K562 (cell line): ENCODE measurements around the gene NUMB. TPM values are rescaled to one million over a fixed set of nuclear protein-coding genes. Genes with fewer than 3 reads are reported as not detected.
A peak's percentile ranks its signal among the peaks of the same experiment; 100 is the strongest.

Experiments
- BACH1 ChIP-seq: fragments of 200-800 bp; sonication (Bioruptor generic); IDR thresholded peaks from 2 replicates; pipeline ENCODE4 v1.6.1; 2016; ENCODE audit warnings: missing genetic modification characterization, missing compliant biosample characterization
- CHD4 ChIP-seq: fragments of 200-600 bp; sonication (generic); IDR thresholded peaks from 3 replicates; pipeline ENCODE4 v1.6.1; 2012; ENCODE audit warnings: low read depth, mild to moderate bottlenecking, mixed read lengths, low read length, inconsistent platforms; ENCODE audit not compliant: insufficient read depth, insufficient replicate concordance, poor library complexity, severe bottlenecking
- ELF2 ChIP-seq: fragments of 250-450 bp; sonication (Bioruptor Pico); IDR thresholded peaks from 2 replicates; pipeline ENCODE4 v1.5.0; 2021; ENCODE audit warnings: mild to moderate bottlenecking
- ETV1 ChIP-seq: fragments of 450-650 bp; conservative IDR thresholded peaks from 2 replicates; pipeline ENCODE4 v1.6.1; 2016; ENCODE audit warnings: missing genetic modification characterization, control low read depth, low read depth, missing compliant biosample characterization
- FOXO4 ChIP-seq: fragments of 450-650 bp; formaldehyde crosslinking; IDR thresholded peaks from 2 replicates; pipeline ENCODE4 v1.4.0; 2020; ENCODE audit warnings: mild to moderate bottlenecking, moderate library complexity
- HNRNPK ChIP-seq: fragments of 200-400 bp; formaldehyde crosslinking; IDR thresholded peaks from one replicate; pipeline ENCODE4 v1.6.1; 2018; ENCODE audit warnings: mild to moderate bottlenecking, low read depth, low read length; ENCODE audit not compliant: poor library complexity, severe bottlenecking
- KAT2B ChIP-seq: IDR thresholded peaks from one replicate; pipeline ENCODE4 v1.6.1; 2012; ENCODE audit warnings: low read depth, mild to moderate bottlenecking, control low read depth, inconsistent platforms, low read length, moderate library complexity
- NFIC ChIP-seq: fragments of 450-650 bp; IDR thresholded peaks from 2 replicates; pipeline ENCODE4 v1.6.1; 2017; ENCODE audit warnings: mild to moderate bottlenecking, inconsistent platforms
- POLR2A ChIP-seq: fragments of 450-650 bp; conservative IDR thresholded peaks from 2 replicates; pipeline ENCODE4 v1.6.1; 2016
- RAD51 ChIP-seq: fragments of 450-650 bp; IDR thresholded peaks from 2 replicates; pipeline ENCODE4 v1.7.1; 2016; ENCODE audit warnings: low read depth, mild to moderate bottlenecking, borderline replicate concordance
- SMAD1 ChIP-seq: fragments of 150-350 bp; IDR thresholded peaks from 2 replicates; pipeline ENCODE4 v1.6.1; 2014; ENCODE audit warnings: low read length, low read depth; ENCODE audit not compliant: partially characterized antibody
- SMARCA4 ChIP-seq: fragments of 450-650 bp; IDR thresholded peaks from 2 replicates; pipeline ENCODE4 v1.6.1; 2016
- SRSF9 ChIP-seq: fragments of 200-400 bp; formaldehyde crosslinking; IDR thresholded peaks from 2 replicates; pipeline ENCODE4 v1.6.1; 2017; ENCODE audit warnings: low read depth, low read length, borderline replicate concordance
- TAF1 ChIP-seq: IDR thresholded peaks from 2 replicates; pipeline ENCODE4 v1.6.1; 2011; ENCODE audit warnings: mild to moderate bottlenecking, low read length, moderate library complexity; ENCODE audit not compliant: insufficient read depth, control insufficient read depth, severe bottlenecking; ENCODE audit errors: extremely low read depth
- TBP ChIP-seq: optimal IDR thresholded peaks from 2 replicates; pipeline ENCODE3; 2011; ENCODE audit warnings: low read depth, low read length, improper control_type of control experiment
- TCF7L2 ChIP-seq: fragments of 150-350 bp; IDR thresholded peaks from 2 replicates; pipeline ENCODE4 v1.6.1; 2016; ENCODE audit warnings: low read depth, mild to moderate bottlenecking, low read length, moderate library complexity
- TEAD2 ChIP-seq: fragments of 450-650 bp; IDR thresholded peaks from 2 replicates; pipeline ENCODE4 v1.6.1; 2016; ENCODE audit warnings: missing genetic modification characterization, control low read depth, missing compliant biosample characterization
- TFAM ChIP-seq: fragments of 250-450 bp; sonication (Bioruptor Pico); conservative IDR thresholded peaks from 2 replicates; pipeline ENCODE4 v1.5.0; 2021; ENCODE audit warnings: mild to moderate bottlenecking, moderate library complexity
- TOE1 ChIP-seq, 2 experiments: fragments of 450-650 bp in 1 of 2; sonication (generic) in 1 of 2; formaldehyde crosslinking in 1 of 2; IDR thresholded peaks; 2 replicates each; pipeline versions ENCODE4 v1.7.1 to v1.8.0; 2016 to 2022; ENCODE audit warnings: borderline replicate concordance in 2 of 2, mild to moderate bottlenecking in 2 of 2, antibody characterized with exemption in 1 of 2, inconsistent platforms in 1 of 2, low read depth in 1 of 2, missing genetic modification reagents in 1 of 2, moderate library complexity in 1 of 2
- TRIM24 ChIP-seq, 2 experiments: fragments of 450-650 bp; IDR thresholded peaks; 2 replicates each; pipeline ENCODE4 v1.6.1; 2016
- VEZF1 ChIP-seq: fragments of 200-800 bp; sonication (Bioruptor generic); IDR thresholded peaks from 2 replicates; pipeline ENCODE4 v1.6.1; 2017; ENCODE audit warnings: missing genetic modification characterization, missing compliant biosample characterization
- ZBTB7A ChIP-seq: IDR thresholded peaks from 2 replicates; pipeline ENCODE4 v1.6.1; 2011; ENCODE audit warnings: low read depth, mild to moderate bottlenecking, low read length, moderate library complexity, borderline replicate concordance; ENCODE audit not compliant: control insufficient read depth
- ZNF232 ChIP-seq: sonication (generic); formaldehyde crosslinking; IDR thresholded peaks from 2 replicates; pipeline ENCODE4 v1.8.0; 2022; ENCODE audit warnings: mild to moderate bottlenecking, missing genetic modification reagents
- ZSCAN29 ChIP-seq: fragments of 450-650 bp; IDR thresholded peaks from 2 replicates; pipeline ENCODE4 v1.6.1; 2017
- polyA plus RNA-seq, 8 experiments: library from polyadenylated mRNA; depleted of rRNA in 4 of 8; stranded (reverse) in 5 of 8; unstranded in 3 of 8; fragments of >200 nt; fragmentation: Nextera tagmentation in 2 of 8; fragmentation: Illumina TruSeq in 1 of 8; extraction: Ambion mirVana in 2 of 8; extraction: Trizol in 1 of 8; gene quantifications; 2 replicates each; pipeline versions ENCODE4 v1.2.1 to v1.2.3, GENCODE V29; 2011 to 2014; ENCODE audit warnings: inconsistent platforms in 1 of 8, missing spikeins in 1 of 8
- total RNA-seq, 7 experiments: library from RNA; depleted of rRNA in 6 of 7; stranded (reverse); fragments of >200 nt in 6 of 7; fragmentation: Illumina TruSeq in 2 of 7; extraction: Trizol in 2 of 7; gene quantifications; 2 replicates each; pipeline versions ENCODE4 v1.2.1 to v1.2.3, GENCODE V29; 2011 to 2021; ENCODE audit warnings: low replicate concordance in 1 of 7
- TF ChIP-seq, protein P1 (sequence below): fragments of 450-650 bp; IDR thresholded peaks from 2 replicates; pipeline ENCODE4 v1.6.1; 2016; ENCODE audit warnings: missing biosample characterization, missing genetic modification characterization

NUMB gene
- total and polyA plus RNA-seq, 9 of the 15 experiments (the other 6 are each of a cell fraction or from before 2014, with no cell fraction given), result 13.5 to 54.0 (median 32.3) TPM

DNA sequence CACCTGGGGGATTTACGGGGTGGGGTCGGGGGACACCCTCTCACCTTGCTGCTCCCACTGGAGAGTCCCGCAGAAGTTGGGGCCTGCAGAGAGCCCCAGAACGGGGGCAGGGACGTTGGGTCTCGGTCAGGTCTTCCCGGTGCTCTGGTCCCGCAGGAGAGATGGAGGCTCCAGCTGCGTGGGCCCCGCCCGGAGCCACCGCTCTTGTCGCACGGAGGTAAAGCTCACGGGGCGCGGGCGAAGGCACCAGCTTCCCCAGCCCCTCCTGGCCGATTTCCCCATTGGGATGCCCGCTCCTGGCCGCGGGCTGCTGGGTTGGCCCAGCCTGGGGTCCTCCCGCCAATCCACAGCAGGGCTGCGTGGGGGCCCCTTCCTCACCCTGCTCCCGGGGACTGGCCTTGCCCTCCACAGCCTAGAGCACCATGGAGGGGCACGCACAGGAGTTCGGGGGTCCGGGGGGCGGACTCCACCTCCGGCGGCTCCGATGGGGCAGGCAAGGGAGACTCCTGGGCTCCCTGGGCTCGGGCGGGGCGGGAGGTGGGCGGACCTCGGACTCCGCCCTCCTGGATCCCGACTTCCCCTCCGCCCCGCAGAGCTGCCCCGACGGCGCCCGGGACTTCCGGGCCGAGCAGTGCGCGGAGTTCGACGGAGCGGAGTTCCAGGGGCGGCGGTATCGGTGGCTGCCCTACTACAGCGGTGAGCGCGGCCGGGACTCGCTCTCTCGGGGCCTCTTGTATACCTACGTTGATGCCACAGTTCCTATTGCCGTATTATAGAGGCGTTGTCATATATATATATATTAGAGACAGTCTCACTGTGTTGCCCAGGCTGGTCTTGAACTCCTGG lies 212.6 kb downstream of the NUMB start (continued):
- TF ChIP-seq ZSCAN29 (no peak), KAT2B (no peak), CHD4 (no peak), TOE1 (IDR thresholded peaks at IDR 0.05; ENCODE audit: borderline replicate concordance) (peak; percentile 32; the same call in 1 of the 2 replicates), TOE1 (CRISPR knock-in tag; IDR thresholded peaks at IDR 0.05; ENCODE audit: borderline replicate concordance, low read depth) (no peak), TEAD2 (no peak), ELF2 (0 out of 2 replicates have a peak, but pooled peaks have one; percentile 22), ZBTB7A (peak; percentile 11; the same call in 1 of the 2 replicates), TAF1 (peak; percentile 72), FOXO4 (CRISPR knock-in tag) (no peak), TFAM (CRISPR knock-in tag) (no peak), ZNF232 (no peak), BACH1 (no peak), SMARCA4 (no peak), POLR2A (peak; percentile 54; the same call in 1 of the 2 replicates), TCF7L2 (no peak), HNRNPK (no peak), SRSF9 (no peak), SMAD1 (no peak), TRIM24 (IDR thresholded peaks at IDR 0.05) (peak in 1 of 2 experiments; percentile 58; a peak in 1 of 4 replicates), RAD51 (no peak), TBP (peak; percentile 26), VEZF1 (peak; percentile 49), NFIC (peak; percentile 85), ETV1 (tag) (peak; percentile 60)
- TF ChIP-seq, protein P1, sequence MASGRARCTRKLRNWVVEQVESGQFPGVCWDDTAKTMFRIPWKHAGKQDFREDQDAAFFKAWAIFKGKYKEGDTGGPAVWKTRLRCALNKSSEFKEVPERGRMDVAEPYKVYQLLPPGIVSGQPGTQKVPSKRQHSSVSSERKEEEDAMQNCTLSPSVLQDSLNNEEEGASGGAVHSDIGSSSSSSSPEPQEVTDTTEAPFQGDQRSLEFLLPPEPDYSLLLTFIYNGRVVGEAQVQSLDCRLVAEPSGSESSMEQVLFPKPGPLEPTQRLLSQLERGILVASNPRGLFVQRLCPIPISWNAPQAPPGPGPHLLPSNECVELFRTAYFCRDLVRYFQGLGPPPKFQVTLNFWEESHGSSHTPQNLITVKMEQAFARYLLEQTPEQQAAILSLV (tag), result no peak
